SU-DHL-6 (cell line): ENCODE results near the gene PALM2AKAP2.

Experiments used
- CTCF ChIP-seq: fragments of 200-600 bp; sonication (generic); IDR thresholded peaks from one replicate; pipeline ENCODE4 v1.5.1; 2017; ENCODE audit warnings: antibody characterized with exemption, mild to moderate bottlenecking, low read length, moderate library complexity; ENCODE audit not compliant: insufficient read depth, poor library complexity, severe bottlenecking
- EZH2phosphoT487 ChIP-seq: fragments of 200-600 bp; sonication (generic), shearing (Covaris generic); conservative IDR thresholded peaks from 2 replicates; pipeline ENCODE4 v1.6.1; 2018; ENCODE audit warnings: mild to moderate bottlenecking, antibody characterized with exemption, low read length, moderate library complexity, mixed read lengths

GRCh38 chr9:109771796-109772531 lies 8.0 kb upstream of the PALM2AKAP2 start:
- TF ChIP-seq CTCF, result no peak
- no peak for TF ChIP-seq EZH2phosphoT487
